IMR-90 (cell line): Measurements from ENCODE around the gene GALNT6. TPM values are rescaled to one million over a fixed set of nuclear protein-coding genes. Genes with fewer than 3 reads are reported as not detected.

Experiments
- ATAC-seq: fragments of 200-7000 bp; cut with Tn5 transposase; 2 replicates; pipeline ENCODE4 v1.9.1; 2020; ENCODE audit warnings: low read depth, mild to moderate bottlenecking, moderate library complexity
- BruUV-seq: library from RNA; stranded (reverse); fragments of 400-500 nt; replicated peaks from 2 replicates; lab custom pipeline; 2021; lab: Mats Ljungman, UMichigan
- CTCF ChIA-PET: fragments of 300-600 bp; formaldehyde crosslinking; extraction: SDS; loops from one replicate; lab custom pipeline; 2021; ENCODE audit warnings: antibody characterized with exemption; lab: Yijun Ruan, JAX
- POLR2A ChIA-PET: fragments of 300-600 bp; sonication (Branson Sonifier 250); formaldehyde crosslinking; loops from one replicate; lab custom pipeline; 2022; ENCODE audit warnings: antibody characterized with exemption; ENCODE audit not compliant: unreplicated experiment; lab: Charles Lee
- DNase-seq: peaks from one replicate; pipeline ENCODE4 v3.0.0; 2013
- H2AFZ ChIP-seq: replicated peaks from 2 replicates; pipeline ENCODE3; 2013; ENCODE audit warnings: low read length, mild to moderate bottlenecking; ENCODE audit not compliant: poor library complexity
- H2AK5ac ChIP-seq: 2 replicates; pipeline ENCODE4 v1.6.1; 2013; ENCODE audit warnings: low read depth, low read length, inconsistent platforms
- H2AK9ac ChIP-seq: replicated peaks from 2 replicates; pipeline ENCODE3; 2013; ENCODE audit warnings: mild to moderate bottlenecking, low read depth, low read length, moderate library complexity; ENCODE audit not compliant: poor library complexity
- H2BK120ac ChIP-seq: 2 replicates; pipeline ENCODE4 v1.6.1; 2013; ENCODE audit warnings: low read depth, low read length, inconsistent platforms
- H2BK15ac ChIP-seq: 3 replicates; pipeline ENCODE4 v1.6.1; 2013; ENCODE audit warnings: low read depth, low read length, inconsistent platforms
- H2BK20ac ChIP-seq: 2 replicates; pipeline ENCODE4 v1.6.1; 2013; ENCODE audit warnings: low read depth, mild to moderate bottlenecking, inconsistent platforms, low read length, moderate library complexity
- H2BK5ac ChIP-seq: 2 replicates; pipeline ENCODE4 v1.6.1; 2013; ENCODE audit warnings: mild to moderate bottlenecking, low read depth, low read length, inconsistent platforms; ENCODE audit not compliant: poor library complexity, severe bottlenecking
- H3K14ac ChIP-seq: replicated peaks from 2 replicates; pipeline ENCODE4 v1.6.1; 2013; ENCODE audit warnings: low read depth, low read length, inconsistent platforms
- H3K18ac ChIP-seq: 2 replicates; pipeline ENCODE4 v1.6.1; 2013; ENCODE audit warnings: low read depth, low read length, control low read depth
- H3K23ac ChIP-seq: 2 replicates; pipeline ENCODE4 v1.6.1; 2013; ENCODE audit warnings: low read depth, low read length, inconsistent platforms
- H3K27ac ChIP-seq: 2 replicates; pipeline ENCODE4 v1.5.1; 2013; ENCODE audit warnings: mild to moderate bottlenecking, control low read depth, low read length; ENCODE audit not compliant: insufficient read depth
- H3K27me3 ChIP-seq: 2 replicates; pipeline ENCODE4 v1.6.1; 2013; ENCODE audit warnings: low read length; ENCODE audit not compliant: control insufficient read depth, insufficient read depth
- H3K36me3 ChIP-seq: 2 replicates; pipeline ENCODE4 v1.6.1; 2013; ENCODE audit warnings: low read length, mixed read lengths; ENCODE audit not compliant: control insufficient read depth, insufficient read depth
- H3K4ac ChIP-seq: 2 replicates; pipeline ENCODE4 v1.6.1; 2013; ENCODE audit warnings: low read depth, low read length, inconsistent platforms
- H3K4me1 ChIP-seq: 2 replicates; pipeline ENCODE4 v1.6.1; 2013; ENCODE audit warnings: low read length, mixed read lengths; ENCODE audit not compliant: control insufficient read depth, insufficient read depth
- H3K4me2 ChIP-seq: 2 replicates; pipeline ENCODE4 v1.6.1; 2013; ENCODE audit warnings: low read depth, mild to moderate bottlenecking, control low read depth, low read length, moderate library complexity
- H3K4me3 ChIP-seq: 2 replicates; pipeline ENCODE4 v1.5.1; 2013; ENCODE audit warnings: low read depth, mild to moderate bottlenecking, control low read depth, low read length, moderate library complexity; ENCODE audit not compliant: insufficient read depth
- H3K56ac ChIP-seq: 2 replicates; pipeline ENCODE4 v1.6.1; 2013; ENCODE audit warnings: low read length, inconsistent platforms; ENCODE audit not compliant: insufficient read depth; ENCODE audit errors: extremely low read depth
- H3K79me1 ChIP-seq, 2 experiments: 2 replicates each; pipeline ENCODE4 v1.6.1; 2013; ENCODE audit warnings: low read length in 2 of 2, inconsistent platforms in 1 of 2, low read depth in 1 of 2
- H3K9ac ChIP-seq: 2 replicates; pipeline ENCODE4 v1.6.1; 2013; ENCODE audit warnings: low read depth, low read length, control low read depth
- H3K9me1 ChIP-seq: 2 replicates; pipeline ENCODE4 v1.6.1; 2013; ENCODE audit warnings: low read length, inconsistent platforms; ENCODE audit not compliant: insufficient read depth
- H3K9me3 ChIP-seq: 2 replicates; pipeline ENCODE4 v1.6.1; 2013; ENCODE audit warnings: low read length; ENCODE audit not compliant: control insufficient read depth, insufficient read depth
- H4K20me1 ChIP-seq: 2 replicates; pipeline ENCODE4 v1.6.1; 2013; ENCODE audit warnings: low read length, inconsistent platforms; ENCODE audit not compliant: insufficient read depth
- H4K5ac ChIP-seq: 2 replicates; pipeline ENCODE4 v1.6.1; 2013; ENCODE audit warnings: mild to moderate bottlenecking, low read depth, low read length, control low read depth
- H4K8ac ChIP-seq, 2 experiments: 2 replicates each; pipeline ENCODE4 v1.6.1; 2013; ENCODE audit warnings: low read depth in 2 of 2, low read length in 2 of 2, control low read depth in 1 of 2, inconsistent platforms in 1 of 2
- H4K91ac ChIP-seq: 2 replicates; pipeline ENCODE4 v1.6.1; 2013; ENCODE audit warnings: low read depth, low read length, inconsistent platforms; ENCODE audit not compliant: insufficient read depth
- BHLHE40 ChIP-seq: fragments of 150-350 bp; IDR thresholded peaks from 2 replicates; pipeline ENCODE4 v1.6.1; 2016; ENCODE audit warnings: mild to moderate bottlenecking, low read depth, low read length
- ELK1 ChIP-seq: fragments of 150-350 bp; IDR thresholded peaks from 2 replicates; pipeline ENCODE4 v1.6.1; 2016; ENCODE audit warnings: low read depth, mild to moderate bottlenecking, low read length, moderate library complexity, borderline replicate concordance
- MAFK ChIP-seq: IDR thresholded peaks from 2 replicates; pipeline ENCODE4 v1.6.1; 2012; ENCODE audit warnings: low read depth, low read length, improper control_type of control experiment
- RAD21 ChIP-seq: IDR thresholded peaks from 2 replicates; pipeline ENCODE4 v1.6.1; 2012; ENCODE audit warnings: low read length, improper control_type of control experiment
- RFX5 ChIP-seq: IDR thresholded peaks from 2 replicates; pipeline ENCODE4 v1.8.0; 2012; ENCODE audit warnings: low read depth, mild to moderate bottlenecking, low read length, moderate library complexity
- SMC3 ChIP-seq: fragments of 150-350 bp; IDR thresholded peaks from 2 replicates; pipeline ENCODE4 v1.6.1; 2016; ENCODE audit warnings: low read depth, mild to moderate bottlenecking, antibody characterized with exemption, low read length, moderate library complexity
- WGBS, 2 experiments: methylation state at CpG; one replicate each; pipeline versions ENCODE4 v1.1.5 to v1.1.7; 2013; ENCODE audit warnings: missing lambda C conversion rate in 2 of 2; ENCODE audit not compliant: insufficient read length in 1 of 2; ENCODE audit errors: extremely low coverage in 2 of 2; 5-methylcytosine and 5-hydroxymethylcytosine counted together
- dilution Hi-C: fragments of 300-500 bp; cut with HindIII; formaldehyde crosslinking; loops from one replicate; pipeline ENCODE4 v1.14.3; 2018; ENCODE audit warnings: low sequenced_read_pairs; ENCODE audit not compliant: unreplicated experiment
- in situ Hi-C: fragments of 300-500 bp; cut with MboI; formaldehyde crosslinking; loops from 3 replicates; pipeline ENCODE4 v1.14.3; 2019; ENCODE audit warnings: low sequenced_read_pairs, inconsistent platforms, mixed read lengths
- intact Hi-C: fragments of 100-400 bp; cut with micrococcal nuclease; formaldehyde crosslinking; loops from 2 replicates; pipeline ENCODE4 v1.10.0; 2022
- polyA plus RNA-seq, 3 experiments: library from polyadenylated mRNA; depleted of rRNA; stranded (reverse); fragments of >200 nt; gene quantifications; 2 replicates each; pipeline ENCODE4 v1.2.3, GENCODE V29; 2012; ENCODE audit warnings: low replicate concordance in 1 of 3
- total RNA-seq: library from RNA; depleted of rRNA; stranded (reverse); fragments of >200 nt; gene quantifications from 2 replicates; pipeline ENCODE4 v1.2.3, GENCODE V29; 2012

The GALNT6 gene
- total and polyA plus RNA-seq, 2 of the 4 experiments (the other 2 are of a cell fraction): 17.1 to 23.7 TPM

GRCh38 chr12:51359851-51360250 lies 31.4 kb downstream of the GALNT6 start:
- intact Hi-C loops (no loop called here), dilution Hi-C loops (no loop called here), in situ Hi-C loops (loop anchor here (25.0 kb wide), 1 partner anchor 848 kb away; the partner anchor contains the start of gene DIP2B)
- Histone ChIP-seq H3K9me1 (peaks cover 12% of the 10 kb centered on the region; the same call in 1 of the 2 replicates), H2AK9ac (no peak overlapping the region), H3K14ac (no peak overlapping the region), H4K91ac (no peak overlapping the region), H3K27me3 (peaks cover 3% of the 10 kb centered on the region; the same call in 1 of the 2 replicates), H2BK20ac (no peak overlapping the region), H3K56ac (no peak overlapping the region), H2AK5ac (no peak overlapping the region), H3K4me3 (no peak overlapping the region), H3K36me3 (0 out of 2 replicates have a peak, but pooled peaks cover 1% of the 10 kb centered on the region), H4K5ac (no peak overlapping the region), H4K8ac (no peak overlapping the region), H3K27ac (no peak overlapping the region), H3K23ac (no peak overlapping the region), H3K4me2 (no peak overlapping the region), H2BK15ac (no peak overlapping the region), H3K4ac (no peak overlapping the region), H3K4me1 (peaks cover 2% of the 10 kb centered on the region), H3K9me3 (no peaks in the 10 kb centered on the region), H2BK5ac (no peak overlapping the region), H3K18ac (no peak overlapping the region), H3K9ac (no peak overlapping the region), H4K20me1 (no peaks in the 10 kb centered on the region), H3K79me1 (no peaks in the 10 kb centered on the region), H2AFZ (no peak overlapping the region), H2BK120ac (no peak overlapping the region)
- WGBS, 2 experiments: no CpG with 5 or more reads among the region's 4 CpGs
- CTCF ChIA-PET: no interaction called here
- POLR2A ChIA-PET: no interaction called here
- ATAC-seq: no peak
- no peak for TF ChIP-seq SMC3
- no peak for TF ChIP-seq RAD21
- TF ChIP-seq ELK1: no peak
- no peak for TF ChIP-seq MAFK
- TF ChIP-seq BHLHE40: no peak
- TF ChIP-seq RFX5: no peak
- no peak for DNase-seq
- no TSS peak for BruUV-seq
